Measurements from ENCODE around the gene TBC1D4.
"Not testable (repeated sequence)": the region's sequence is repeated elsewhere in the genome, so short reads cannot be mapped to it uniquely, and the experiment has no call there.

TBC1D4 gene

GRCh38 chr13:75271846-75272245 is 210.1 kb downstream of the TBC1D4 start:
- no peak for DNase-seq (ENCODE audit: low read depth)

GRCh38 chr13:75268481-75268880 is 213.5 kb downstream of the TBC1D4 start:
- DNase-seq (ENCODE audit: low read depth), result not testable (repeated sequence)

DNA sequence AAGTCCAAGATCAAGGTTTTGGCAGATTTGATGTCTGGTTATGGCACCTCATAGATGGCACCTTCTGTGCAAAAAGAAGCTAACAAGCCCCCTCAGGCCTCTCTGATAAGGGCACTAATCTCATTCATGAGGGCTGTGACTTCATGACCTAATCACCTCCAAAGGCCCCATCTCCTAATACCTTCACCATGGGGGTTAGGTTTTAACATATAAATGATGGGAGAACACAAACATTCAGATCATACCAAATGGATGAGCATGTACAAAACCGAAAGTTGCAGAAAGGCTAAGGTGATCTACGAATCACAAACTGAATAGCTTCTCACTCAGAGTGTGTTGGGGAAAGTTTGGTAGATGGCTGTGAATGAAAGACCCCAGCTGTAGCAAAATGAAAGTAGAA is 217.4 kb downstream of the TBC1D4 start:
- DNase-seq (ENCODE audit: low read depth), result no peak

- no peak for DNase-seq (ENCODE audit: low read depth)
Observed at GRCh38 chr13:75263741-75264407, 218.1 kb downstream of the TBC1D4 start.

- DNase-seq (ENCODE audit: low read depth), result no peak
Observed at GRCh38 chr13:75258159-75258782, 223.7 kb downstream of the TBC1D4 start.

- DNase-seq (ENCODE audit: low read depth), result no peak
Observed at GRCh38 chr13:75256922-75257321, 225.0 kb downstream of the TBC1D4 start.

- DNase-seq (ENCODE audit: low read depth), result no peak
Observed at GRCh38 chr13:75255653-75256052, 226.3 kb downstream of the TBC1D4 start.

DNA sequence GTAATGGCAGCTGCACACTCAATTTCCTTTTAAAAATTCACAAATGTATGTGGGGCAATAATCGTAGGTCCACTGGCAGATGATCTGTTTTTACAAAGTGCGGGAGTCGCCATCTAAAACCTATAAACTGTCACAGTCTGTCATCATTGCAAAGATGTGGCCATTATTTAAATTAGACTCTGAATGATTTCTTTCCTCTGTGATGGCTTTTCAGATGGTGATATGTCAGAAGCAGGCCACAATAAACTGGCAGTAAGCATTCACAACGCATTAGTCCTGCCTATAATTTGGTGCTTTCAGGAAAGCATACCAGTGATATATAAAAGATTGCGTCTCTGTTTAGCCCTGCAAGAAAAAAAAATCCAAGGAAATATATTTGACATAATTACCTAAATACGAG is 226.8 kb downstream of the TBC1D4 start:
- DNase-seq (ENCODE audit: low read depth), result no peak

GRCh38 chr13:75251188-75251587 is 230.8 kb downstream of the TBC1D4 start:
- no peak for DNase-seq (ENCODE audit: low read depth)

GRCh38 chr13:75250526-75251178 is 231.3 kb downstream of the TBC1D4 start:
- no peak for DNase-seq (ENCODE audit: low read depth)

- DNase-seq (ENCODE audit: low read depth), result not testable (repeated sequence)
Observed at GRCh38 chr13:75245578-75245977, 236.4 kb downstream of the TBC1D4 start.

- DNase-seq (ENCODE audit: low read depth), result not testable (repeated sequence)
Observed at GRCh38 chr13:75240240-75240639, 241.7 kb downstream of the TBC1D4 start.

DNA sequence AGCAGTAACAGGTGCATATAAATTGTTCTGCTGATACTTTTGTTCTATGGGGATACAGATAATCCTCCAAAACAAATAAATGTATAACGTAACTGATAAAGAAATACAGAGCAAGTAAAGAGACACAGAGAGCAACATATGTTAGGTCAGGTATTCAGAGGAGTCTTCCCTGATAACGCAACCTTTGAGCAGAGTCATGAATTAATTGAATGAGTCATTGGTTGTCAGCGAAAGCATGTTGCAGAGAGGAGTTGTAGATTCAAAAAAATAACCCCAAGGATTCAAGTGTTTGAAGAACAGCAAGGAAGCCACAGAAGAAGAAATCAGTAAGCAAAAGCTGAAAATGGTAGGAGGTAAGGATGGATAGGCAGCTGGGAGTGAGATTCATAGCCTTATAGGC is 245.2 kb downstream of the TBC1D4 start:
- no peak for DNase-seq (ENCODE audit: low read depth)

Measured in stimulated activated CD8-positive, alpha-beta memory T cell treated with anti-CD3 and anti-CD28 coated beads, Interleukin-15, amount 100 ng/mL, for 1 hour (primary cell).